Measurements from ENCODE around the gene TKT. TPM values are rescaled to one million over a fixed set of nuclear protein-coding genes. Genes with fewer than 3 reads are reported as not detected.

The TKT gene
- total and polyA plus RNA-seq, 2 of the 13 experiments (the other 11 are each of a cell fraction or from before 2014, with no cell fraction given): 150 to 238 TPM

DNA sequence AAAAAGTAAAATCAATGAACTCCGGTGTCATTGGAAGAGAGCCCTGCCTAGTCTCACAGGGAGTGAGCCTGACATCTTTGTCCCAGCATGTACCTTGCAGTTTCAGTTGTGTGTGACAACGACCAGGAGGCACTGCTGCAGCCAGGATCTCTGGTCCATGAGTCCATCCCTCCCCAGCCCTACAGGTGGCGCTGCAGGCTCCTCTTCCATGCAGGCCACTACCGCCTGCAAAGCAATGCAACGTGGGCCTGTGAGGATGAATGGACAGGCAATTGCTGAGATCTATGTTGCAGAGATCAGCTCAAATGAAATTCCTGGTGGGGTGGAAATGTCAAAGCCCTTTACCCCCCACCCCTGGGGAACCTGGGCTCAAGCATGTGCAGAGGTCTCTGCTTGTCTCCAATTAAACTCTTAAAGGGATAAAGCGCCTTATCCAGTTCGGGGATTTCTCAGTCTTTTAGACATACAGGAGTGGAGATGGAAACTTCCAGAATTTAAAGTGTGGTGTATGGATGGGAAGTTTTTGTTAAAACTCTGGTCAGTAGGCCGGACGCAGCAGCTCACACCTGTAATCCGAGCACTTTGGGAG is 35.8 kb downstream of the TKT start (continued):
- TF ChIP-seq, protein P1, sequence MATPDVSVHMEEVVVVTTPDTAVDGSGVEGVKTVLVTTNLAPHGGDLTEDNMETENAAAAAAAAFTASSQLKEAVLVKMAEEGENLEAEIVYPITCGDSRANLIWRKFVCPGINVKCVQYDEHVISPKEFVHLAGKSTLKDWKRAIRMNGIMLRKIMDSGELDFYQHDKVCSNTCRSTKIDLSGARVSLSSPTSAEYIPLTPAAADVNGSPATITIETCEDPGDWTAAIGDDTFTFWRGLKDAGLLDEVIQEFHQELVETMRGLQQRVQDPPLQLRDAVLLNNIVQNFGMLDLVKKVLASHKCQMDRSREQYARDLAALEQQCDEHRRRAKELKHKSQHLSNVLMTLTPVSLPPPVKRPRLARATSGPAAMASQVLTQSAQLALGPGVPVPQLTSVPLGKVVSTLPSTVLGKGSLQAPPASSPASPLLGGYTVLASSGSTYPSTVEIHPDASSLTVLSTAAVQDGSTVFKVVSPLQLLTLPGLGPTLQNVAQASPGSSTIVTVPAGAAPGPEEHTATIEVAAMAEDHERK (CRISPR knock-in tag; IDR thresholded peaks at IDR 0.05; ENCODE audit: low read depth): no peak
- no peak for TF ChIP-seq SRF (IDR thresholded peaks at IDR 0.05; ENCODE audit: low read depth, low read length)
- TF ChIP-seq ZNF615 (CRISPR knock-in tag; IDR thresholded peaks at IDR 0.05; ENCODE audit: borderline replicate concordance): no peak
- peak; percentile 95 for TF ChIP-seq ZNF792 (CRISPR knock-in tag; IDR thresholded peaks at IDR 0.05)
- no peak for TF ChIP-seq NFYC (CRISPR knock-in tag; IDR thresholded peaks at IDR 0.05)
- TF ChIP-seq, protein P2, sequence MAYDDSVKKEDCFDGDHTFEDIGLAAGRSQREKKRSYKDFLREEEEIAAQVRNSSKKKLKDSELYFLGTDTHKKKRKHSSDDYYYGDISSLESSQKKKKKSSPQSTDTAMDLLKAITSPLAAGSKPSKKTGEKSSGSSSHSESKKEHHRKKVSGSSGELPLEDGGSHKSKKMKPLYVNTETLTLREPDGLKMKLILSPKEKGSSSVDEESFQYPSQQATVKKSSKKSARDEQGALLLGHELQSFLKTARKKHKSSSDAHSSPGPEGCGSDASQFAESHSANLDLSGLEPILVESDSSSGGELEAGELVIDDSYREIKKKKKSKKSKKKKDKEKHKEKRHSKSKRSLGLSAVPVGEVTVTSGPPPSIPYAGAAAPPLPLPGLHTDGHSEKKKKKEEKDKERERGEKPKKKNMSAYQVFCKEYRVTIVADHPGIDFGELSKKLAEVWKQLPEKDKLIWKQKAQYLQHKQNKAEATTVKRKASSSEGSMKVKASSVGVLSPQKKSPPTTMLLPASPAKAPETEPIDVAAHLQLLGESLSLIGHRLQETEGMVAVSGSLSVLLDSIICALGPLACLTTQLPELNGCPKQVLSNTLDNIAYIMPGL (CRISPR knock-in tag; IDR thresholded peaks at IDR 0.05; ENCODE audit: borderline replicate concordance in 1 of 2, low read depth in 1 of 2): peak; percentile 58 to 63; a peak in 1 of 4 replicates
- TF ChIP-seq, protein P3, sequence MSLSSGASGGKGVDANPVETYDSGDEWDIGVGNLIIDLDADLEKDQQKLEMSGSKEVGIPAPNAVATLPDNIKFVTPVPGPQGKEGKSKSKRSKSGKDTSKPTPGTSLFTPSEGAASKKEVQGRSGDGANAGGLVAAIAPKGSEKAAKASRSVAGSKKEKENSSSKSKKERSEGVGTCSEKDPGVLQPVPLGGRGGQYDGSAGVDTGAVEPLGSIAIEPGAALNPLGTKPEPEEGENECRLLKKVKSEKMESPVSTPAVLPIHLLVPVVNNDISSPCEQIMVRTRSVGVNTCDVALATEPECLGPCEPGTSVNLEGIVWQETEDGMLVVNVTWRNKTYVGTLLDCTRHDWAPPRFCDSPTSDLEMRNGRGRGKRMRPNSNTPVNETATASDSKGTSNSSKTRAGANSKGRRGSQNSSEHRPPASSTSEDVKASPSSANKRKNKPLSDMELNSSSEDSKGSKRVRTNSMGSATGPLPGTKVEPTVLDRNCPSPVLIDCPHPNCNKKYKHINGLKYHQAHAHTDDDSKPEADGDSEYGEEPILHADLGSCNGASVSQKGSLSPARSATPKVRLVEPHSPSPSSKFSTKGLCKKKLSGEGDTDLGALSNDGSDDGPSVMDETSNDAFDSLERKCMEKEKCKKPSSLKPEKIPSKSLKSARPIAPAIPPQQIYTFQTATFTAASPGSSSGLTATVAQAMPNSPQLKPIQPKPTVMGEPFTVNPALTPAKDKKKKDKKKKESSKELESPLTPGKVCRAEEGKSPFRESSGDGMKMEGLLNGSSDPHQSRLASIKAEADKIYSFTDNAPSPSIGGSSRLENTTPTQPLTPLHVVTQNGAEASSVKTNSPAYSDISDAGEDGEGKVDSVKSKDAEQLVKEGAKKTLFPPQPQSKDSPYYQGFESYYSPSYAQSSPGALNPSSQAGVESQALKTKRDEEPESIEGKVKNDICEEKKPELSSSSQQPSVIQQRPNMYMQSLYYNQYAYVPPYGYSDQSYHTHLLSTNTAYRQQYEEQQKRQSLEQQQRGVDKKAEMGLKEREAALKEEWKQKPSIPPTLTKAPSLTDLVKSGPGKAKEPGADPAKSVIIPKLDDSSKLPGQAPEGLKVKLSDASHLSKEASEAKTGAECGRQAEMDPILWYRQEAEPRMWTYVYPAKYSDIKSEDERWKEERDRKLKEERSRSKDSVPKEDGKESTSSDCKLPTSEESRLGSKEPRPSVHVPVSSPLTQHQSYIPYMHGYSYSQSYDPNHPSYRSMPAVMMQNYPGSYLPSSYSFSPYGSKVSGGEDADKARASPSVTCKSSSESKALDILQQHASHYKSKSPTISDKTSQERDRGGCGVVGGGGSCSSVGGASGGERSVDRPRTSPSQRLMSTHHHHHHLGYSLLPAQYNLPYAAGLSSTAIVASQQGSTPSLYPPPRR (CRISPR knock-in tag; IDR thresholded peaks at IDR 0.05; ENCODE audit: borderline replicate concordance): no peak
- TF ChIP-seq, protein P4, sequence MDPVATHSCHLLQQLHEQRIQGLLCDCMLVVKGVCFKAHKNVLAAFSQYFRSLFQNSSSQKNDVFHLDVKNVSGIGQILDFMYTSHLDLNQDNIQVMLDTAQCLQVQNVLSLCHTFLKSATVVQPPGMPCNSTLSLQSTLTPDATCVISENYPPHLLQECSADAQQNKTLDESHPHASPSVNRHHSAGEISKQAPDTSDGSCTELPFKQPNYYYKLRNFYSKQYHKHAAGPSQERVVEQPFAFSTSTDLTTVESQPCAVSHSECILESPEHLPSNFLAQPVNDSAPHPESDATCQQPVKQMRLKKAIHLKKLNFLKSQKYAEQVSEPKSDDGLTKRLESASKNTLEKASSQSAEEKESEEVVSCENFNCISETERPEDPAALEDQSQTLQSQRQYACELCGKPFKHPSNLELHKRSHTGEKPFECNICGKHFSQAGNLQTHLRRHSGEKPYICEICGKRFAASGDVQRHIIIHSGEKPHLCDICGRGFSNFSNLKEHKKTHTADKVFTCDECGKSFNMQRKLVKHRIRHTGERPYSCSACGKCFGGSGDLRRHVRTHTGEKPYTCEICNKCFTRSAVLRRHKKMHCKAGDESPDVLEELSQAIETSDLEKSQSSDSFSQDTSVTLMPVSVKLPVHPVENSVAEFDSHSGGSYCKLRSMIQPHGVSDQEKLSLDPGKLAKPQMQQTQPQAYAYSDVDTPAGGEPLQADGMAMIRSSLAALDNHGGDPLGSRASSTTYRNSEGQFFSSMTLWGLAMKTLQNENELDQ (CRISPR knock-in tag; IDR thresholded peaks at IDR 0.05; ENCODE audit: borderline replicate concordance): no peak
- no peak for TF ChIP-seq ZNF296 (CRISPR knock-in tag; conservative IDR thresholded peaks at IDR 0.05)
- TF ChIP-seq, protein P5, sequence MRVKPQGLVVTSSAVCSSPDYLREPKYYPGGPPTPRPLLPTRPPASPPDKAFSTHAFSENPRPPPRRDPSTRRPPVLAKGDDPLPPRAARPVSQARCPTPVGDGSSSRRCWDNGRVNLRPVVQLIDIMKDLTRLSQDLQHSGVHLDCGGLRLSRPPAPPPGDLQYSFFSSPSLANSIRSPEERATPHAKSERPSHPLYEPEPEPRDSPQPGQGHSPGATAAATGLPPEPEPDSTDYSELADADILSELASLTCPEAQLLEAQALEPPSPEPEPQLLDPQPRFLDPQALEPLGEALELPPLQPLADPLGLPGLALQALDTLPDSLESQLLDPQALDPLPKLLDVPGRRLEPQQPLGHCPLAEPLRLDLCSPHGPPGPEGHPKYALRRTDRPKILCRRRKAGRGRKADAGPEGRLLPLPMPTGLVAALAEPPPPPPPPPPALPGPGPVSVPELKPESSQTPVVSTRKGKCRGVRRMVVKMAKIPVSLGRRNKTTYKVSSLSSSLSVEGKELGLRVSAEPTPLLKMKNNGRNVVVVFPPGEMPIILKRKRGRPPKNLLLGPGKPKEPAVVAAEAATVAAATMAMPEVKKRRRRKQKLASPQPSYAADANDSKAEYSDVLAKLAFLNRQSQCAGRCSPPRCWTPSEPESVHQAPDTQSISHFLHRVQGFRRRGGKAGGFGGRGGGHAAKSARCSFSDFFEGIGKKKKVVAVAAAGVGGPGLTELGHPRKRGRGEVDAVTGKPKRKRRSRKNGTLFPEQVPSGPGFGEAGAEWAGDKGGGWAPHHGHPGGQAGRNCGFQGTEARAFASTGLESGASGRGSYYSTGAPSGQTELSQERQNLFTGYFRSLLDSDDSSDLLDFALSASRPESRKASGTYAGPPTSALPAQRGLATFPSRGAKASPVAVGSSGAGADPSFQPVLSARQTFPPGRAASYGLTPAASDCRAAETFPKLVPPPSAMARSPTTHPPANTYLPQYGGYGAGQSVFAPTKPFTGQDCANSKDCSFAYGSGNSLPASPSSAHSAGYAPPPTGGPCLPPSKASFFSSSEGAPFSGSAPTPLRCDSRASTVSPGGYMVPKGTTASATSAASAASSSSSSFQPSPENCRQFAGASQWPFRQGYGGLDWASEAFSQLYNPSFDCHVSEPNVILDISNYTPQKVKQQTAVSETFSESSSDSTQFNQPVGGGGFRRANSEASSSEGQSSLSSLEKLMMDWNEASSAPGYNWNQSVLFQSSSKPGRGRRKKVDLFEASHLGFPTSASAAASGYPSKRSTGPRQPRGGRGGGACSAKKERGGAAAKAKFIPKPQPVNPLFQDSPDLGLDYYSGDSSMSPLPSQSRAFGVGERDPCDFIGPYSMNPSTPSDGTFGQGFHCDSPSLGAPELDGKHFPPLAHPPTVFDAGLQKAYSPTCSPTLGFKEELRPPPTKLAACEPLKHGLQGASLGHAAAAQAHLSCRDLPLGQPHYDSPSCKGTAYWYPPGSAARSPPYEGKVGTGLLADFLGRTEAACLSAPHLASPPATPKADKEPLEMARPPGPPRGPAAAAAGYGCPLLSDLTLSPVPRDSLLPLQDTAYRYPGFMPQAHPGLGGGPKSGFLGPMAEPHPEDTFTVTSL (CRISPR knock-in tag; IDR thresholded peaks at IDR 0.05; ENCODE audit: borderline replicate concordance): no peak
